Measurements from ENCODE around the gene SNAPC4.

The SNAPC4 gene

DNA sequence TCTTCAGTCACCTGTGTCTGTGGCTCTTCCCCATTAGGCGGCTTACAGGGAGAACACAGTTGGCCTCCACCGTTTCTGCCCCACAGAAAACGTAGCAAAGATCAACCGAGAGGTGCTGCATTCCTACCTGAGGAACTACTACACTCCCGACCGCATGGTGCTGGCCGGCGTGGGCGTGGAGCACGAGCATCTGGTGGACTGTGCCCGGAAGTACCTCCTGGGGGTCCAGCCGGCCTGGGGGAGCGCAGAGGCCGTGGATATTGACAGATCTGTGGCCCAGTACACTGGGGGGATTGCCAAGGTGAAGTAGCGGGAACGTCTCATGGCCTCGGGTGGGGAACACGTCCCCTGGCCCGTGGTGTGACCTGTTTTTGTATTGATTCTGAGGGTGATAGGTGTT lies 16.9 kb upstream of the SNAPC4 start:
- peaks cover 4% of the 10 kb centered on the region for H3K4me1 Mint-ChIP-seq
- TF ChIP-seq, protein P1, sequence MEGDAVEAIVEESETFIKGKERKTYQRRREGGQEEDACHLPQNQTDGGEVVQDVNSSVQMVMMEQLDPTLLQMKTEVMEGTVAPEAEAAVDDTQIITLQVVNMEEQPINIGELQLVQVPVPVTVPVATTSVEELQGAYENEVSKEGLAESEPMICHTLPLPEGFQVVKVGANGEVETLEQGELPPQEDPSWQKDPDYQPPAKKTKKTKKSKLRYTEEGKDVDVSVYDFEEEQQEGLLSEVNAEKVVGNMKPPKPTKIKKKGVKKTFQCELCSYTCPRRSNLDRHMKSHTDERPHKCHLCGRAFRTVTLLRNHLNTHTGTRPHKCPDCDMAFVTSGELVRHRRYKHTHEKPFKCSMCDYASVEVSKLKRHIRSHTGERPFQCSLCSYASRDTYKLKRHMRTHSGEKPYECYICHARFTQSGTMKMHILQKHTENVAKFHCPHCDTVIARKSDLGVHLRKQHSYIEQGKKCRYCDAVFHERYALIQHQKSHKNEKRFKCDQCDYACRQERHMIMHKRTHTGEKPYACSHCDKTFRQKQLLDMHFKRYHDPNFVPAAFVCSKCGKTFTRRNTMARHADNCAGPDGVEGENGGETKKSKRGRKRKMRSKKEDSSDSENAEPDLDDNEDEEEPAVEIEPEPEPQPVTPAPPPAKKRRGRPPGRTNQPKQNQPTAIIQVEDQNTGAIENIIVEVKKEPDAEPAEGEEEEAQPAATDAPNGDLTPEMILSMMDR (IDR thresholded peaks at IDR 0.05), result no peak
- no peak overlapping the region for H3K4me3 Mint-ChIP-seq
- no peaks in the 10 kb centered on the region for H3K9me3 Mint-ChIP-seq
- H3K27me3 Mint-ChIP-seq (ENCODE audit: low read depth, poor library complexity), result no peaks in the 10 kb centered on the region
- no peak overlapping the region for H3K27ac Mint-ChIP-seq
- peaks cover 50% of the 10 kb centered on the region for H3K36me3 Mint-ChIP-seq (ENCODE audit: low read depth)
- DNase-seq, result no peak

DNA sequence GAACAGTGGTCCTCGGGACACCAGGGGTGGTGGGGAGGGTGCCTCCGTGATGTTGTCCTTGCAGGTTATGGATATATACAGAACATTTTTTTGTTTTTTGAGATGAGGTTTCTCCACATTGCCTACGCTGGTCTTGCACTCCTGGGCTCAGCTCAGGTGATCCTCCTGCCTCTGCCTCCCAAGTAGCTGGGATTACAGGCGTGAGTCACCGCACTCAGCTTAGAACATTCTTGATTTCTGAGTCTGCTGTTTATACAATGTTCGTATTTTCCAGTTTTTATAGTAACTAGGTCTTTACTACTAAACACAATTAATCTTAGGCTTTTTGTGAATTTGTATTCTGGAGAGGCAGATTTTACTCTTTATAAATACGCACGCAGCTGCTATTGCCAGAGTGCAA lies 16.5 kb upstream of the SNAPC4 start:
- no peak for DNase-seq

DNA sequence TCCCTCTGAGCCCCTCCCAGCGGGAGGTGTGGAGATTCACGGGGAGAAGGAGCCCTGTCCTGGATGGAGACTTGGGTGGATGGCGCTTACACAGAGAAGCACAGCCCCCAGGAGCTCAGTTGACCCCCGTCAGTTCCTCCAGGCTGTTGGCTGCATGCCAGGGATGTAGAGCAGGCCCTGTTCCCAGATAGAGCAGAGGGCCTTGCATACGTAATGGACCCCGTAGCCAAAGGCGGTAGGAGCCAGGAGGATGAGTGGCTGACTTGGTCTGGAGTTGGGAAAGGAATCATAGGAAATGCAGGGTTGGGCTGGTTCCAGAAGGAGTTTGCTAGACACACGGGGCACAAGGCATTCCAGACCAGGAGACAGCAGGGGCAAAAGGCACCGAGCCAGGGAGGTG lies 13.0 kb upstream of the SNAPC4 start:
- Mint-ChIP-seq H3K4me3 (no peak overlapping the region), H3K27me3 (ENCODE audit: low read depth, poor library complexity) (no peaks in the 10 kb centered on the region), H3K27ac (no peak overlapping the region), H3K9me3 (no peaks in the 10 kb centered on the region), H3K36me3 (ENCODE audit: low read depth) (peaks cover 48% of the 10 kb centered on the region), H3K4me1 (peaks cover 33% of the 10 kb centered on the region)
- TF ChIP-seq, protein P1 (IDR thresholded peaks at IDR 0.05), result no peak
- DNase-seq, result no peak

More for the DNA sequence above, 16.5 kb upstream of the SNAPC4 start:
- H3K27me3 Mint-ChIP-seq (ENCODE audit: low read depth, poor library complexity), result no peaks in the 10 kb centered on the region
- no peak overlapping the region for H3K27ac Mint-ChIP-seq
- H3K4me1 Mint-ChIP-seq, result peaks cover 9% of the 10 kb centered on the region
- H3K9me3 Mint-ChIP-seq, result no peaks in the 10 kb centered on the region
- TF ChIP-seq, protein P1 (IDR thresholded peaks at IDR 0.05), result no peak
- H3K4me3 Mint-ChIP-seq, result no peak overlapping the region
- peaks cover 50% of the 10 kb centered on the region for H3K36me3 Mint-ChIP-seq (ENCODE audit: low read depth)

DNA sequence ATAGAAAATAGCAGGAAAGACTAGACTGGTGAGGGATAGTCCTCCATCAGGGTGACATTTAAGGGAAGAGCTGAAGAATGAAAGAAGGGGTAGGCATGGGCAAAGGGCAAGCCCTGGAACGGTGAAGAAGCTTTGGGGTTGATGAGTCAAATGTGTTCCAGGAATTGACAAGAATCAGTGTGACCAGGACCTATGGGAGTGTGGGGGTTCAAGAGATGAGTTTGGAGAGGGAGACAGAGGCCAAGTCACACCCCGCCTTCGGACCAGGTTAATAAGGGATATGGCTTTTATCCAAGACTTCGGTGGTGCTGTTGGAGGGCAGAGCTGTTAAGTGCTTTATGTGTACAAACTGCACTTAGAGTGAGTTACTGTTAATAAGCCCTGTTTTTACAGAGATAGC lies 11.4 kb upstream of the SNAPC4 start:
- TF ChIP-seq, protein P1 (IDR thresholded peaks at IDR 0.05), result no peak
- H3K4me3 Mint-ChIP-seq, result peak overlapping the region; percentile 97
- DNase-seq, result no peak
- H3K4me1 Mint-ChIP-seq, result peaks cover 38% of the 10 kb centered on the region
- peak overlapping the region; percentile 87 for H3K27ac Mint-ChIP-seq
- no peaks in the 10 kb centered on the region for H3K27me3 Mint-ChIP-seq (ENCODE audit: low read depth, poor library complexity)
- H3K9me3 Mint-ChIP-seq, result no peaks in the 10 kb centered on the region
- H3K36me3 Mint-ChIP-seq (ENCODE audit: low read depth), result peaks cover 51% of the 10 kb centered on the region

DNA sequence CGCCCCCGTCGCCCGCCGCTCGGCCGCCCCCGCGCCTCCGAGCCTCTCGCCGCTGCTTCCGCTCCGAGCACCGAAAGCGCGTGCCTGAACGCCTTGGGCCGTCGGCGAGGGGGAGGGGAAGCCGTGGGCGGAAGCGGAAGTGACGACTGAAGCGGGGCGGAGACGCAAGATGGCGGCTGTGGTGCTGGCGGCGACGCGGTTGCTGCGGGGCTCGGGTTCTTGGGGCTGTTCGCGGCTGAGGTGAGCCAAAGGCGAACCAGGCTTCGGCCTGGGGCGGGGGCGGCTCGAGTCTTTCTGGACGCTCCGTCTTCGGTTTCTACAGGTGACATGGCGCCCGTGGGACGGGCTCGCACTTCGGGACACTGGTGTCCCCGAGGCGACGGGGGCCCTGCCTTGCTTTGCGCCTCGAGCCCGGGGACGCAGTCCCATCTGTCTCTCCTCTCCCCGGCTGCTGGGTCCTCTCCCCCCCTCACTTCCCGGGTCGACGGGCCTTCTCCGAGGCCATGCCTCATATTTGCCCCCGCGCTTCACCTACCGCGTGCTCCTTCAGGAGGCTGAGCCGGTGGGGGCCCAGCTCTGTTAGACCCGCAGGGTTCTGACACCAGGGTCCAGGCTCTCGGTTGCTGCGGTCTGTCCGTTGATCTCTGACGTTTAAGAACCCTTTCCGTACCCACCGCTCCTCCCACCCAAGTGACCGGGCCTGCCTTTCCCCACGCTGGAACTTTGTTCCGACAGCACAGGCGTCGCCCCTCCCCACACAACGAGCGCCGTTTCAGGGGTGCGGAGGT lies 10.7 kb upstream of the SNAPC4 start, which contains the start of the genes ENTR1 and PMPCA:
Gene ENTR1, minus strand, starts transcription at position 115 of the 788 bp plus-strand sequence. CDS start 217 bp downstream, outside the sequence.
Gene PMPCA, plus strand, starts transcription at position 159 of the 788 bp plus-strand sequence. Its CDS starts 11 bp downstream, at position 170.
- TF ChIP-seq, protein P1 (IDR thresholded peaks at IDR 0.05), result no peak
- peaks cover 45% of the 10 kb centered on the region for H3K36me3 Mint-ChIP-seq (ENCODE audit: low read depth)
- peak within 1 kb of the TSS; percentile 97 for H3K4me3 Mint-ChIP-seq
- H3K27ac Mint-ChIP-seq, result peak within 1 kb of the TSS; percentile 87
- peaks cover 5% of the 10 kb centered on the region for H3K27me3 Mint-ChIP-seq (ENCODE audit: low read depth, poor library complexity)
- H3K4me1 Mint-ChIP-seq, result peaks cover 38% of the 10 kb centered on the region
- H3K9me3 Mint-ChIP-seq, result no peaks in the 10 kb centered on the region
- peak; percentile 97 for DNase-seq
